IMR-90 (cell line): Measurements from ENCODE around the gene TEK. TPM values are rescaled to one million over a fixed set of nuclear protein-coding genes. Genes with fewer than 3 reads are reported as not detected.

Experiments used
- ATAC-seq: fragments of 200-7000 bp; cut with Tn5 transposase; 2 replicates; pipeline ENCODE4 v1.9.1; 2020; ENCODE audit warnings: low read depth, mild to moderate bottlenecking, moderate library complexity
- BruUV-seq: library from RNA; stranded (reverse); fragments of 400-500 nt; replicated peaks from 2 replicates; lab custom pipeline; 2021; lab: Mats Ljungman, UMichigan
- CTCF ChIA-PET: fragments of 300-600 bp; formaldehyde crosslinking; extraction: SDS; loops from one replicate; lab custom pipeline; 2021; ENCODE audit warnings: antibody characterized with exemption; lab: Yijun Ruan, JAX
- POLR2A ChIA-PET: fragments of 300-600 bp; sonication (Branson Sonifier 250); formaldehyde crosslinking; loops from one replicate; lab custom pipeline; 2022; ENCODE audit warnings: antibody characterized with exemption; ENCODE audit not compliant: unreplicated experiment; lab: Charles Lee
- DNase-seq: peaks from one replicate; pipeline ENCODE4 v3.0.0; 2013
- H2AFZ ChIP-seq: replicated peaks from 2 replicates; pipeline ENCODE3; 2013; ENCODE audit warnings: low read length, mild to moderate bottlenecking; ENCODE audit not compliant: poor library complexity
- H2AK5ac ChIP-seq: 2 replicates; pipeline ENCODE4 v1.6.1; 2013; ENCODE audit warnings: low read depth, low read length, inconsistent platforms
- H2AK9ac ChIP-seq: replicated peaks from 2 replicates; pipeline ENCODE3; 2013; ENCODE audit warnings: mild to moderate bottlenecking, low read depth, low read length, moderate library complexity; ENCODE audit not compliant: poor library complexity
- H2BK120ac ChIP-seq: 2 replicates; pipeline ENCODE4 v1.6.1; 2013; ENCODE audit warnings: low read depth, low read length, inconsistent platforms
- H2BK15ac ChIP-seq: 3 replicates; pipeline ENCODE4 v1.6.1; 2013; ENCODE audit warnings: low read depth, low read length, inconsistent platforms
- H2BK20ac ChIP-seq: 2 replicates; pipeline ENCODE4 v1.6.1; 2013; ENCODE audit warnings: low read depth, mild to moderate bottlenecking, inconsistent platforms, low read length, moderate library complexity
- H2BK5ac ChIP-seq: 2 replicates; pipeline ENCODE4 v1.6.1; 2013; ENCODE audit warnings: mild to moderate bottlenecking, low read depth, low read length, inconsistent platforms; ENCODE audit not compliant: poor library complexity, severe bottlenecking
- H3K14ac ChIP-seq: replicated peaks from 2 replicates; pipeline ENCODE4 v1.6.1; 2013; ENCODE audit warnings: low read depth, low read length, inconsistent platforms
- H3K18ac ChIP-seq: 2 replicates; pipeline ENCODE4 v1.6.1; 2013; ENCODE audit warnings: low read depth, low read length, control low read depth
- H3K23ac ChIP-seq: 2 replicates; pipeline ENCODE4 v1.6.1; 2013; ENCODE audit warnings: low read depth, low read length, inconsistent platforms
- H3K27ac ChIP-seq: 2 replicates; pipeline ENCODE4 v1.5.1; 2013; ENCODE audit warnings: mild to moderate bottlenecking, control low read depth, low read length; ENCODE audit not compliant: insufficient read depth
- H3K27me3 ChIP-seq: 2 replicates; pipeline ENCODE4 v1.6.1; 2013; ENCODE audit warnings: low read length; ENCODE audit not compliant: control insufficient read depth, insufficient read depth
- H3K36me3 ChIP-seq: 2 replicates; pipeline ENCODE4 v1.6.1; 2013; ENCODE audit warnings: low read length, mixed read lengths; ENCODE audit not compliant: control insufficient read depth, insufficient read depth
- H3K4ac ChIP-seq: 2 replicates; pipeline ENCODE4 v1.6.1; 2013; ENCODE audit warnings: low read depth, low read length, inconsistent platforms
- H3K4me1 ChIP-seq: 2 replicates; pipeline ENCODE4 v1.6.1; 2013; ENCODE audit warnings: low read length, mixed read lengths; ENCODE audit not compliant: control insufficient read depth, insufficient read depth
- H3K4me2 ChIP-seq: 2 replicates; pipeline ENCODE4 v1.6.1; 2013; ENCODE audit warnings: low read depth, mild to moderate bottlenecking, control low read depth, low read length, moderate library complexity
- H3K4me3 ChIP-seq: 2 replicates; pipeline ENCODE4 v1.5.1; 2013; ENCODE audit warnings: low read depth, mild to moderate bottlenecking, control low read depth, low read length, moderate library complexity; ENCODE audit not compliant: insufficient read depth
- H3K56ac ChIP-seq: 2 replicates; pipeline ENCODE4 v1.6.1; 2013; ENCODE audit warnings: low read length, inconsistent platforms; ENCODE audit not compliant: insufficient read depth; ENCODE audit errors: extremely low read depth
- H3K79me1 ChIP-seq, 2 experiments: 2 replicates each; pipeline ENCODE4 v1.6.1; 2013; ENCODE audit warnings: low read length in 2 of 2, inconsistent platforms in 1 of 2, low read depth in 1 of 2
- H3K9ac ChIP-seq: 2 replicates; pipeline ENCODE4 v1.6.1; 2013; ENCODE audit warnings: low read depth, low read length, control low read depth
- H3K9me1 ChIP-seq: 2 replicates; pipeline ENCODE4 v1.6.1; 2013; ENCODE audit warnings: low read length, inconsistent platforms; ENCODE audit not compliant: insufficient read depth
- H3K9me3 ChIP-seq: 2 replicates; pipeline ENCODE4 v1.6.1; 2013; ENCODE audit warnings: low read length; ENCODE audit not compliant: control insufficient read depth, insufficient read depth
- H4K20me1 ChIP-seq: 2 replicates; pipeline ENCODE4 v1.6.1; 2013; ENCODE audit warnings: low read length, inconsistent platforms; ENCODE audit not compliant: insufficient read depth
- H4K5ac ChIP-seq: 2 replicates; pipeline ENCODE4 v1.6.1; 2013; ENCODE audit warnings: mild to moderate bottlenecking, low read depth, low read length, control low read depth
- H4K8ac ChIP-seq, 2 experiments: 2 replicates each; pipeline ENCODE4 v1.6.1; 2013; ENCODE audit warnings: low read depth in 2 of 2, low read length in 2 of 2, control low read depth in 1 of 2, inconsistent platforms in 1 of 2
- H4K91ac ChIP-seq: 2 replicates; pipeline ENCODE4 v1.6.1; 2013; ENCODE audit warnings: low read depth, low read length, inconsistent platforms; ENCODE audit not compliant: insufficient read depth
- BHLHE40 ChIP-seq: fragments of 150-350 bp; IDR thresholded peaks from 2 replicates; pipeline ENCODE4 v1.6.1; 2016; ENCODE audit warnings: mild to moderate bottlenecking, low read depth, low read length
- CTCF ChIP-seq: conservative IDR thresholded peaks from 2 replicates; pipeline ENCODE4 v1.5.1; 2012; ENCODE audit warnings: mild to moderate bottlenecking, low read depth, low read length, improper control_type of control experiment
- ELK1 ChIP-seq: fragments of 150-350 bp; IDR thresholded peaks from 2 replicates; pipeline ENCODE4 v1.6.1; 2016; ENCODE audit warnings: low read depth, mild to moderate bottlenecking, low read length, moderate library complexity, borderline replicate concordance
- FOS ChIP-seq: fragments of 150-350 bp; IDR thresholded peaks from 2 replicates; pipeline ENCODE4 v1.6.1; 2016; ENCODE audit warnings: low read depth, low read length
- MXI1 ChIP-seq: IDR thresholded peaks from 2 replicates; pipeline ENCODE4 v1.6.1; 2012; ENCODE audit warnings: low read depth, mild to moderate bottlenecking, low read length, moderate library complexity, borderline replicate concordance
- POLR2A ChIP-seq: IDR thresholded peaks from 2 replicates; pipeline ENCODE4 v1.6.1; 2012; ENCODE audit warnings: mild to moderate bottlenecking, low read depth, low read length
- RFX5 ChIP-seq: IDR thresholded peaks from 2 replicates; pipeline ENCODE4 v1.8.0; 2012; ENCODE audit warnings: low read depth, mild to moderate bottlenecking, low read length, moderate library complexity
- SMC3 ChIP-seq: fragments of 150-350 bp; IDR thresholded peaks from 2 replicates; pipeline ENCODE4 v1.6.1; 2016; ENCODE audit warnings: low read depth, mild to moderate bottlenecking, antibody characterized with exemption, low read length, moderate library complexity
- WGBS, 2 experiments: methylation state at CpG; one replicate each; pipeline versions ENCODE4 v1.1.5 to v1.1.7; 2013; ENCODE audit warnings: missing lambda C conversion rate in 2 of 2; ENCODE audit not compliant: insufficient read length in 1 of 2; ENCODE audit errors: extremely low coverage in 2 of 2; 5-methylcytosine and 5-hydroxymethylcytosine counted together
- dilution Hi-C: fragments of 300-500 bp; cut with HindIII; formaldehyde crosslinking; loops from one replicate; pipeline ENCODE4 v1.14.3; 2018; ENCODE audit warnings: low sequenced_read_pairs; ENCODE audit not compliant: unreplicated experiment
- in situ Hi-C: fragments of 300-500 bp; cut with MboI; formaldehyde crosslinking; loops from 3 replicates; pipeline ENCODE4 v1.14.3; 2019; ENCODE audit warnings: low sequenced_read_pairs, inconsistent platforms, mixed read lengths
- intact Hi-C: fragments of 100-400 bp; cut with micrococcal nuclease; formaldehyde crosslinking; loops from 2 replicates; pipeline ENCODE4 v1.10.0; 2022
- polyA plus RNA-seq, 3 experiments: library from polyadenylated mRNA; depleted of rRNA; stranded (reverse); fragments of >200 nt; gene quantifications; 2 replicates each; pipeline ENCODE4 v1.2.3, GENCODE V29; 2012; ENCODE audit warnings: low replicate concordance in 1 of 3
- total RNA-seq: library from RNA; depleted of rRNA; stranded (reverse); fragments of >200 nt; gene quantifications from 2 replicates; pipeline ENCODE4 v1.2.3, GENCODE V29; 2012

TEK gene
- total and polyA plus RNA-seq, 2 of the 4 experiments (the other 2 are of a cell fraction), result 6.3 to 11.7 TPM

- no peaks in the 10 kb centered on the region for H3K27me3 ChIP-seq
- POLR2A ChIA-PET, result interaction anchor here (2.0 kb wide), 1 partner anchor 39 kb away, joined by 9 read pairs; no protein-coding TSS in a partner anchor
- dilution Hi-C loops, result no loop called here
- peak overlapping the region; percentile 91; the same call in 1 of the 2 replicates for H4K5ac ChIP-seq
- no peak overlapping the region for H3K4me2 ChIP-seq
- TF ChIP-seq POLR2A, result no peak
- no peak for TF ChIP-seq ELK1
- TF ChIP-seq MXI1, result no peak
- no peak for TF ChIP-seq RFX5
- TF ChIP-seq FOS, result no peak
- TF ChIP-seq SMC3, result no peak
- no peak for TF ChIP-seq CTCF
- TF ChIP-seq BHLHE40, result no peak
- 0 out of 2 replicates have a peak overlapping the region, but pooled peaks have one; percentile 5 for H3K56ac ChIP-seq
- H3K18ac ChIP-seq, result peak overlapping the region; percentile 96; the same call in 1 of the 2 replicates
- H3K23ac ChIP-seq, result peak overlapping the region; percentile 56; the same call in 1 of the 2 replicates
- H3K36me3 ChIP-seq, result no peaks in the 10 kb centered on the region
- no peaks in the 10 kb centered on the region for H3K9me3 ChIP-seq
- H3K9ac ChIP-seq, result no peak overlapping the region
- H3K4me3 ChIP-seq, result no peak overlapping the region
- CTCF ChIA-PET, result no interaction called here
- no CpG with 5 or more reads among the region's 5 CpGs for WGBS, 2 experiments
- in situ Hi-C loops, result no loop called here
- peak overlapping the region; percentile 59; the same call in 1 of the 2 replicates for H4K91ac ChIP-seq
- ATAC-seq, result no peak
- peak overlapping the region; percentile 68; the same call in 1 of the 2 replicates for H3K4ac ChIP-seq
- H2BK15ac ChIP-seq, result peak overlapping the region; percentile 38; the same call in 2 of the 3 replicates
- H2AK9ac ChIP-seq, result no peak overlapping the region
- peak overlapping the region; percentile 79 for H2BK20ac ChIP-seq
- no TSS peak for BruUV-seq
- intact Hi-C loops, result loop anchor here (5.0 to 10.0 kb wide), 2 partner anchors 141 to 192 kb away; partner anchors contain the start of gene PLAA
- no peak for DNase-seq
- H3K79me1 ChIP-seq, result no peaks in the 10 kb centered on the region
- H3K9me1 ChIP-seq, result no peaks in the 10 kb centered on the region
- H3K4me1 ChIP-seq, result peaks cover 18% of the 10 kb centered on the region
- no peak overlapping the region for H3K27ac ChIP-seq
- peak overlapping the region; percentile 93 for H2BK120ac ChIP-seq
- H3K14ac ChIP-seq, result peak overlapping the region; percentile 57
- H4K8ac ChIP-seq, result peak overlapping the region; percentile 17 to 53; a peak in 3 of 4 replicates
- H2BK5ac ChIP-seq, result peak overlapping the region; percentile 73
- no peaks in the 10 kb centered on the region for H4K20me1 ChIP-seq
- H2AK5ac ChIP-seq, result no peak overlapping the region
- H2AFZ ChIP-seq, result no peak overlapping the region
Observed at GRCh38 chr9:27085456-27085855, 23.6 kb upstream of the TEK start.
